Frontal cortex (tissue), 4 donors: ENCODE results near the gene TAF1L. TPM values are rescaled to one million over a fixed set of nuclear protein-coding genes. Genes with fewer than 3 reads are reported as not detected.
"Not testable (repeated sequence)": the region's sequence is repeated elsewhere in the genome, so short reads cannot be mapped to it uniquely, and the experiment has no call there.

Experiments used
- DNase-seq, 2 donors: peaks; one replicate each; pipeline ENCODE4 v3.0.0; 2012; ENCODE audit warnings: low spot score in 2 of 2
- FAIRE-seq: peaks from 2 replicates; lab custom pipeline; 2012; peaks lifted over from hg19 to GRCh38; lab: Jason Lieb, UNC
- total RNA-seq: library from RNA; depleted of rRNA; stranded (reverse); fragments of >200 nt; gene quantifications from one replicate; pipeline ENCODE4 v1.2.3, GENCODE V29; 2014
- donor health status: control.
- donor health status: control.
- donor health status: control.

The TAF1L gene, protein sequence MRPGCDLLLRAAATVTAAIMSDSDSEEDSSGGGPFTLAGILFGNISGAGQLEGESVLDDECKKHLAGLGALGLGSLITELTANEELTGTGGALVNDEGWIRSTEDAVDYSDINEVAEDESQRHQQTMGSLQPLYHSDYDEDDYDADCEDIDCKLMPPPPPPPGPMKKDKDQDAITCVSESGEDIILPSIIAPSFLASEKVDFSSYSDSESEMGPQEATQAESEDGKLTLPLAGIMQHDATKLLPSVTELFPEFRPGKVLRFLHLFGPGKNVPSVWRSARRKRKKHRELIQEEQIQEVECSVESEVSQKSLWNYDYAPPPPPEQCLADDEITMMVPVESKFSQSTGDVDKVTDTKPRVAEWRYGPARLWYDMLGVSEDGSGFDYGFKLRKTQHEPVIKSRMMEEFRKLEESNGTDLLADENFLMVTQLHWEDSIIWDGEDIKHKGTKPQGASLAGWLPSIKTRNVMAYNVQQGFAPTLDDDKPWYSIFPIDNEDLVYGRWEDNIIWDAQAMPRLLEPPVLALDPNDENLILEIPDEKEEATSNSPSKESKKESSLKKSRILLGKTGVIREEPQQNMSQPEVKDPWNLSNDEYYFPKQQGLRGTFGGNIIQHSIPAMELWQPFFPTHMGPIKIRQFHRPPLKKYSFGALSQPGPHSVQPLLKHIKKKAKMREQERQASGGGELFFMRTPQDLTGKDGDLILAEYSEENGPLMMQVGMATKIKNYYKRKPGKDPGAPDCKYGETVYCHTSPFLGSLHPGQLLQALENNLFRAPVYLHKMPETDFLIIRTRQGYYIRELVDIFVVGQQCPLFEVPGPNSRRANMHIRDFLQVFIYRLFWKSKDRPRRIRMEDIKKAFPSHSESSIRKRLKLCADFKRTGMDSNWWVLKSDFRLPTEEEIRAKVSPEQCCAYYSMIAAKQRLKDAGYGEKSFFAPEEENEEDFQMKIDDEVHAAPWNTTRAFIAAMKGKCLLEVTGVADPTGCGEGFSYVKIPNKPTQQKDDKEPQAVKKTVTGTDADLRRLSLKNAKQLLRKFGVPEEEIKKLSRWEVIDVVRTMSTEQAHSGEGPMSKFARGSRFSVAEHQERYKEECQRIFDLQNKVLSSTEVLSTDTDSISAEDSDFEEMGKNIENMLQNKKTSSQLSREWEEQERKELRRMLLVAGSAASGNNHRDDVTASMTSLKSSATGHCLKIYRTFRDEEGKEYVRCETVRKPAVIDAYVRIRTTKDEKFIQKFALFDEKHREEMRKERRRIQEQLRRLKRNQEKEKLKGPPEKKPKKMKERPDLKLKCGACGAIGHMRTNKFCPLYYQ (N-terminal part only)
- total RNA-seq, result under 0.01 TPM

DNA sequence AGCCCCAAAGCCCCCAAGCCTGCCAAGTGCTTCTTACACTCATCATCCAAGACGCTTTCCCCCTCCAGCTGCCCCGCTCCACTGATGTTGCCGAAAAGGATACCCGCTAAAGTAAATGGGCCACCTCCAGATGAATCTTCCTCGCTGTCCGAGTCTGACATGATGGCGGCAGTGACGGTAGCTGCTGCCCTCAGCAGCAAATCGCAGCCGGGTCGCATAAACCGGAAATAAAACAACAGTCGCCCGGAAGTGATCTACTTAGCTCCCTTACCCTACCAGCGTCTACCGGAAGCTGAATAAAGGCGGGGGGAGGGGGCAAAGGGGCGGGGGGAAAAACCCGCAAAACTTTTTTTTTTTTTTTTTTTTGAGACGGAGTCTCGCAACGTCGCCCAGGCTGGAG lies at the start of gene TAF1L:
TSS of gene TAF1L (minus strand) at position 308 of the 400 bp plus-strand sequence. CDS start at position 218, 90 bp downstream.
- no peak for DNase-seq
- no peak for FAIRE-seq

GRCh38 chr9:32681751-32682150 lies 46.3 kb upstream of the TAF1L start:
- no peak for DNase-seq
- FAIRE-seq, result no peak

GRCh38 chr9:32677931-32678330 lies 42.5 kb upstream of the TAF1L start:
- DNase-seq, result no peak
- no peak for FAIRE-seq

- no peak for DNase-seq
- no peak for FAIRE-seq
Measured at GRCh38 chr9:32672469-32672868, 37.0 kb upstream of the TAF1L start.

DNA sequence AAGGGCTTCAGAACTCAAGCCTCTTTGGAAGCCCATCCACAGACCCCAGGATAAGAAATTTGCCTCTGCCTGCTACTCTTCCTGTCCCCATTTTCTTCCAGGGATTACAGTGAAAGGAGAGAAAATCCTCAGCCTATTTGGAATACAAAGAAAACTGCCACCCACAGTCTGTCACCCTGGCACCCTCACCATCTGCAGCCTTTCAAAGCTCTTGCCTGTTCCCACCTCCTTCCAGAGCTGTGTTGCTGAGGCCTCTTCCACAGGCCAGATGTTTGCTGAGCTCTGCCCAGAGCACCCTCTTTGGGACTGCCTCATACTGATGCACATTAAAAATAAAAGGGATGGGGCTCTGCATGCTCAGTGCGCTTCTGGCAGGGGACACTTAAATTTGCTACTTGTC lies 35.9 kb upstream of the TAF1L start:
- FAIRE-seq, result no peak

DNA sequence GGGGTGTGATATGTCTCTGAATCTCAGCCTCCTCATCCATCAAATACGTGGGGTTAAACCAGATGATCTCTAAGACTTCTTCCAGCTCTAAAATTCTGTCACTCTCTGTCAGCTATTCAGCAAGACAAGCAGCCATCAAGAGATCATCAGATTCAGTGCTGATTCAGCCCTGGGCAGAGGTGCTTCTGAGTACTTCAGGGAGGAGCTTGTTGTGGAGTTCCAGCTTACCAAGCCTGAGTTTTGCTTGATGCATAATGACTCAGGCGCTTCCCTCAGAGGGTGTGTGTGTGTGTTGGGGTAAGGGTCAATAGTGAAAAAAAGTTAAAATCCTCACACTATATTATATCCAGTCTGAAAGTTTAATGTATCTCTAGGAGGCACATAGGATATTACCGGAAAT lies 29.6 kb upstream of the TAF1L start:
- no peak for DNase-seq
- no peak for FAIRE-seq

More for the DNA sequence above, 35.9 kb upstream of the TAF1L start:
- DNase-seq, result no peak

DNA sequence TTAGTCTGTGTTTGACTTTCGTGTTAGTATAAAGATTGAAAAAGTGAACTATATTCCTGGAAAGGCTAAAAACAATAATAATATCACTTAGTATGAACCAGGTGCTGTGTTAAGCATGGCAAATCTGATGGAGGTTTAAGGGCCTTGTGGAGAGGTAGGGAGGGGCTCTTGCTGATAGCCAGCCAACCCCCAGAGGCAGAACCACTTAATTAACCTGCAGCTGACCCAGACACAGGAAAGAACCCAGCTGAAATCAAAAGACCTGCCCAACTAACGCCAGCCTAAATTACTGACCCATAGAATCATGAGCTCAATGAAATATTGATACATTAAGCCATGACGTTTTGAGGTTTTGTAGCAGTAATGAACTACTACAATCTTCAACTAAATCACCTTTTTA lies 28.3 kb upstream of the TAF1L start:
- FAIRE-seq, result no peak
- DNase-seq, result no peak

DNA sequence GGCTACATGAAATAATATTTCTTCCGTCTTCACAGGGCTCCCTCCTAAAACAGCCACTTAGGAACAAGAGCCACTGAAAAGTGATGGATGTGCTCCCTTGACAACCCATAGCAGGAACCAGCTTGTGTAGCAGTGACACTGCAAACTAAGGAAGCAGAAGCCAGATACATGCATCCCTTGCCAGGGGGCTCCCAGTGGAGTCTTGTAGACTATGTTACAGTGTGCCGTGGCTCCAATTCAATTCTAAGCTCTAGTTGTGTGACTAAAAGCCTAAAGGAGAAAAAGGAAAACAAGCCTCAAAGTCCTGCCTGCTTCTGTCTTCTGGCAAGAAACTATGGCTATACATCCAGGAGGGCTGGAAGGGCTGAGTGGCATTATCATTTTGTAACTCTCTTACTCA lies 12.2 kb upstream of the TAF1L start:
- FAIRE-seq, result no peak
- DNase-seq, result no peak

DNA sequence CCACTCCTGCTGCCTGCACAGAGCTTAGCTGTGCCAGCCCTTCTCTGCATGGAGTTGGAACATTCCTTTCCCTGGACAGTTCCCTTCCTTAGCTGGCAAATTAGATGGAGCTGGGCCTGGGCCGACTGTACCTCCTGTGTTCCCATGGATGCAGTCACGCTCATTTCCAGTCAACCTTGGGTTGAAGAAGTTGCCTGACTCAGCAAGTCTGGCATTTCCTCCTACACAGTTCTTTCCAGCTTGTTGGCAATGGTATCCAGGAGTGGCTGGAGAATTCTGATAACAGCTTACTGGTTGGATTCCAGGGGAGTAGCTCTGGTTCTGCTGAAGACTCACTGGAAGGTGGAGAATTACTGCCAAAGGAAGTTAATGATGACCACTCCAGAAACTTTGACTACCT lies 9.2 kb upstream of the TAF1L start:
- DNase-seq (no peak), FAIRE-seq (no peak)

DNA sequence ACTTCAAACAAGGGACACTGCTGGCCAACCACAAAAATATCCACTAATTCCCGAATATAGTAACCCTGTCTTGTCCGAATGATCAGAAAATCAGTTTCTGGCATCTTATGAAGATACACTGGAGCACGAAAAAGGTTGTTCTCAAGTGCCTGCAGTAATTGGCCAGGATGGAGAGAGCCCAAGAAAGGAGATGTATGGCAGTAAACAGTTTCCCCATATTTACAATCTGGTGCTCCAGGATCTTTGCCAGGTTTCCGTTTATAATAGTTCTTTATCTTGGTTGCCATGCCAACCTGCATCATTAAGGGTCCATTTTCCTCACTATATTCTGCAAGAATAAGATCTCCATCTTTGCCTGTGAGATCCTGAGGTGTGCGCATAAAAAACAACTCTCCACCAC lies 2.3 kb downstream of the TAF1L start:
- not testable (repeated sequence) for DNase-seq, FAIRE-seq

- DNase-seq (no peak), FAIRE-seq (no peak)
Measured at GRCh38 chr9:32631991-32632390, 3.5 kb downstream of the TAF1L start.

- DNase-seq (no peak), FAIRE-seq (no peak)
Measured at GRCh38 chr9:32627394-32627954, 8.0 kb downstream of the TAF1L start.

DNA sequence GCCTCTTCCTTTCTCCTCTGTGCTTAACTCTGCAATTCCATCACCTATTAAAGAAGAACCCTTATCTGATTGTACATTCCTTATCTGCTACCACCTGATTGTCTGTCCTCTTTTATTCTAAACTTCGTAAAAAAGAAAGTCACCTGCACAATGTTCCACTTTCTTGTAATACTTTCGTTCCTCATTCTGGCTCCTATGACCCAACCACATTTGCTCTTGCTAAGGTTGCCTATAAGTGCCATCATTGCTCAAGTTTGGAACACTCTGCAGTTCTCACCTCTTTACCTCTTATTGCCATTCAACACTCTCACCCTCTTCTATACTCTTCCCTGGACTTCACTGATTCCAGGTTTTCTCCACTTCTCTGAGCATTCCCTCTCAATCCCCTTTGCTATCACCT lies 10.1 kb downstream of the TAF1L start:
- no peak for DNase-seq
- FAIRE-seq, result no peak

DNA sequence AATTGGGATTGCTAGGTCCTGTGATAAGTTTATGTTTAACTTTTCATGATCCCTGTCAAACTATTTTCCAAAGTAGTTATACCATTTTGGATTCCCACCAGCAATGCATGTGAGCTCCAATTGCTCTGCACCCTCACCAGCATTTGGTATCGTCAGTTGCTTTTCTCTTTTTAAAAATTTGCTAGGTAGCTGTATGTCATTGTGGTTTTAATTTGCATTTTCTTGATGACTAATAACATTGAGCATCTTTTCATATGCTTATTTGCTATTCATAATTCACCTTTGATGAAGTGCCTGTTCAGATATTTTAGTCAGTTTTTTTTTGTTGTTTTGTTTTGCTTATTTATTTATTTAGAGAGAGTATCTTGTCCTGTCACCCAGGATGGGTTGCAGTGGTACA lies 12.5 kb downstream of the TAF1L start:
- FAIRE-seq, result no peak
- DNase-seq, result no peak

GRCh38 chr9:32618261-32618660 lies 17.2 kb downstream of the TAF1L start:
- FAIRE-seq (no peak), DNase-seq (no peak)

DNA sequence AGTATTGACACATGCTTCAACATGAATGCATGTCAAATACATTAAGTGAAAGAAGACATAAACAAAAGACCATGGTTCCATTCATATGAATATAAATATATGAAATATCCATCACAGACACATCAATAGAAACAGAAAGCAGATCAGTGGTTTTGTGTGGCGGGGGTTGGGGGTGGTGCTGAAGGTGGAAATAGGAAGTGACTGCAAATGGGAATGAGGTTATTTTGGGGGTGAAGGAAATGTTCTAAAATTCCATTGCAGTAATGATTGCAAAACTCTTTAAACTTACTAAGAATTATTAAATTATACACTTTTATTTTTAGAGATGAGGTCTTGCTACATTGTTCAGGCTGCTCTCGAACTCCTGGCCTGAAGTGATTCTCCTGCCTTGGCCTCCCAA lies 28.7 kb downstream of the TAF1L start:
- FAIRE-seq (no peak), DNase-seq (no peak)

GRCh38 chr9:32603914-32604852 lies 31.3 kb downstream of the TAF1L start:
- FAIRE-seq (no peak), DNase-seq (no peak)

DNA sequence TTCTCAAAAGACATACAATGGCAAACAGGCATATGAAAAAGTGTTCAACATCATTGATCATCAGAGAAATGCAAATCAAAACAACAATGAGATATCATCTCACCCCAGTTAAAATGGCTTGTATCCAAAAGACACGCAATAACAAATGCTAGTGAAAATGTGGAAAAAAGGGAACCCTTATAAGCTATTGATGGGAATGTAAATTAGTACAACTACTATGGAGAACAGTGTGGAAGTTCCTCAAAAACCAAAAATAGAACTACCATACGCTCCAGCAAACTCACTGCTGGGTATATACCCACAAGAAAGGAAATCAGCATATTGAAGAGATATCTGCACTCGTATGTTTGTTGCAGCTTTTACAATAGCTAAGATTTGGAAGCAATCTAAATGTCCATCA lies 36.4 kb downstream of the TAF1L start:
- FAIRE-seq, DNase-seq: not testable (repeated sequence)

GRCh38 chr9:32596936-32597335 lies 38.5 kb downstream of the TAF1L start:
- DNase-seq, result no peak
- no peak for FAIRE-seq
